GM19193 (cell line): Measurements from ENCODE around the gene CMPK2.

Experiments
- POLR2A ChIP-seq: IDR thresholded peaks from 4 replicates; pipeline ENCODE4 v1.6.1; 2011; ENCODE audit not compliant: insufficient read depth, insufficient read length; ENCODE audit errors: extremely low read depth

The CMPK2 gene, protein sequence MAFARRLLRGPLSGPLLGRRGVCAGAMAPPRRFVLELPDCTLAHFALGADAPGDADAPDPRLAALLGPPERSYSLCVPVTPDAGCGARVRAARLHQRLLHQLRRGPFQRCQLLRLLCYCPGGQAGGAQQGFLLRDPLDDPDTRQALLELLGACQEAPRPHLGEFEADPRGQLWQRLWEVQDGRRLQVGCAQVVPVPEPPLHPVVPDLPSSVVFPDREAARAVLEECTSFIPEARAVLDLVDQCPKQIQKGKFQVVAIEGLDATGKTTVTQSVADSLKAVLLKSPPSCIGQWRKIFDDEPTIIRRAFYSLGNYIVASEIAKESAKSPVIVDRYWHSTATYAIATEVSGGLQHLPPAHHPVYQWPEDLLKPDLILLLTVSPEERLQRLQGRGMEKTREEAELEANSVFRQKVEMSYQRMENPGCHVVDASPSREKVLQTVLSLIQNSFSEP

DNA sequence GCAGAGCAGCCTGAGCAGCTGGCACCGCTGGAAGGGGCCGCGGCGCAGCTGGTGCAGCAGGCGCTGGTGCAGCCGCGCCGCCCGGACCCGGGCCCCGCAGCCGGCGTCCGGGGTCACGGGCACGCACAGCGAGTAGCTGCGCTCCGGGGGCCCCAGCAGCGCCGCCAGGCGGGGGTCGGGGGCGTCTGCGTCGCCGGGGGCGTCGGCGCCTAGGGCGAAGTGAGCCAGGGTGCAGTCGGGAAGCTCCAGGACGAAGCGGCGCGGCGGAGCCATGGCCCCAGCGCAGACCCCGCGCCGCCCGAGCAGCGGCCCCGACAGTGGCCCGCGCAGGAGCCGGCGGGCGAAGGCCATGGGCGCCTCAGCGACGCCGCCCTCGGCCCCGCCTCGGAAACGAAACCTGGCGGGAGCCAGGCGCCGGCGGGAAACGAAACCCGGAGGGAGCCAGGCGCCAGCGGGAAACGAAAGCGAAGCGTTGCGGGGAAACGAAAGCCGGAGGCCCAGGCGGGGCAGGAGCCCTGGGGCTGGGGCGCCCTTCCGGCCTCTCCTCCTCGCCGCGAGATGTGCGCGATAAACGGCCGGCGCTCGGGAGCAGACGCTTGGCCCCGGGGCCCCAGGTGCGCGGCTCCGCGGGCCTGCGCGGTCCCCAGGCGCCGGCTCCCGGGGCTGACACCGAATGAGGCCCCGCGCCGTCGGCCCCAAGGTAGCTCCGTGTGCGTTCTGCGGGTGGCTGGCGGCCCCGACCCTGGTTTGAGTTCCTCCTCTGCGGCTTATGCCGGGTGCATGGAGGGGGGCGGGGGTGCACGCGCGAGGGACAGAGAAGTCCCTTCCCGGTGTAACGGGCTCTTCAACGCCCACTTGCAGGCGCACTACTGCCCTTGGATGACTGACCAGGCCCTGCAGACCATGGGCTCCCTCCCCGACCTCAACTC is at the start of gene CMPK2:
Gene CMPK2, minus strand, starts transcription at position 562 of the 929 bp plus-strand sequence. Its CDS starts 211 bp downstream, at position 351.
- TF ChIP-seq POLR2A: peak; percentile 90

DNA sequence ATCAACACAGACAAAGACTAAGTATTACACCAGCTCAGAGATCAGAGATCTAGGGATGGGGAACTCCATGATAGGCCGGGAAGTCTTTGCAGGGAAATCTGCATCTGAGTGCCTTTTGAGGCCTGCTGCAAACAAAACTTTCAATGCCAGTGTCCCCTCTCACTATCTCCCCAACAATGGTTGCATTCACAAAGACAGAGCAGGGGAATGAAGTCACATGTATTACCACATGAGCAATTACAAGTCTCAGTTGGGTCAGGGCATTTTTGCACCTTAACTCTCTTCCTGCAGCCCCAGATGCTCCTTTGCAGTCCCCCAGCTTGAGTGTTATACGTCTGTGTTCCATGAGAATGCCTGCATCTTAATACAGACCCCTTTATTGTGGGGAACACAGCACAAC is 49.7 kb upstream of the CMPK2 start:
- no peak for TF ChIP-seq POLR2A

DNA sequence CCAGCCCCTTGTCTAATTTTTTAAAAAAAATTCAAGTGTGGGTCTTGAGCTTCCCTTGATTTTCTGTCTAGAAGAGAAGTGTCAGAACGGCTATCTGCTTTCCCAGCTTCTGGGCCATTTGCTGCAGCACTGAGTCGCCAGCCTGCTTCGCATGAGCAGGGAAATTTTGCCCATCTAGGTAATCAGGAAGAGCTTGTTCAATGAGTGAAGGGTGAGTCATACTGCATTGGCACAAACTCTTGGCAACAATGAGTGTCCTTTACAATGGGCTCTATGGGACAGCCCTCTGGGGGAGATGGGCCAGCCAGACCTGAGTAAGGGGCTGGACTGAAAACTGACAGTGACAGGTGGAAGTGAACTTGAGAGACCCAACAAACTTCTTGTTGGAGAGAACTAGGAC is 49.1 kb upstream of the CMPK2 start:
- no peak for TF ChIP-seq POLR2A

DNA sequence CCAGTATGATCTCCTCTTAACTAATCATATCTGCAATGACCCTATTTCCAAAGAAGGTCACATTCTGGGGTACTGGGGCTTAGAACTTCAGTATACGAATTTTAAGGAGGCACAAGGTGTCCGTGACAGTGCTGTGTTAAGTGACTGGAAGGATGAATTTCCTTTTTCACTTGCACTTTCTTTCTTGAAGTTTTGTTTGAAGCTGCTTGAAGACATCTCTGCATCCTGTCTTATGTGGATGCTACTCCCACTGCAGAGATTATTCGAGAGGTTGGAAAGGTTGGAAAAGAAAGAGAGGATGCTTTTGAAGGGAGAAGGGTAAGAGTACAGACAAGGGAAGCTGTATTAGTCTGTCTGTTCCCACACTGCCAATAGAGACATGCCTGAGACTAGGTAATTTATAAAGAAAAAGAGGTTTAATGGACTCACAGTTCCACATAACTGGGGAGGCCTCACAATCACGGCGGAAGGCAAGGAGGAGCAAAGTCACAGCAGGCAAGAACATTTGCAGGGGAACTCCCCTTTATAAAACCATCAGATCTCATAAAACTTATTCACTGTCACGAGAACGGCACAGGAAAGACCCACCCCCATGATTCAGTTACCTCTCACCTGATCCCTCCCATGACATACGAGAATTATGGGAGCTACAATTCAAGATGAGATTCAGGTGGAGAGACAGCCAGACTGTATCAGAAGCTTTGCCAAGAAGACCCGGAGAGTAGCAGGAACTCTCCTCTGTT is 47.9 kb upstream of the CMPK2 start:
- TF ChIP-seq POLR2A: no peak

DNA sequence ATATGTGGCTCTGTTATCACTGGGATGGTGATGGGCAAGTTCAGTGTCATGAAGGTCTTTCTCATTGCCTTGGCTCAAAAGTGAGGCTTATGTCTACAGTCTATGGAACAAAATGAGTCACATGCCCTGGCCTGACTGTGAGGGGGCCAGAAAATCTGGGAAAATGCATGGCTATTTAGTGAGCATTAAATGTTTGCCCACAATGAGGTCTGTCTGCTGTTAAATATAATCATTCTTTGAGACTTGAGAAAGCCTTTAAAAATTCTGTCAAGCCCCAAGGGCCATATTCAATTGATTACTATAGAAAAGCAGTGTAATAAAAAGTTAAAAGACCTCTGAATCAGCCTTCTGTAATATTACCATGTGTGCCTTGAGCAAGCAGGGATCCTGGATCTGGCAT is 46.0 kb upstream of the CMPK2 start:
- TF ChIP-seq POLR2A: no peak

DNA sequence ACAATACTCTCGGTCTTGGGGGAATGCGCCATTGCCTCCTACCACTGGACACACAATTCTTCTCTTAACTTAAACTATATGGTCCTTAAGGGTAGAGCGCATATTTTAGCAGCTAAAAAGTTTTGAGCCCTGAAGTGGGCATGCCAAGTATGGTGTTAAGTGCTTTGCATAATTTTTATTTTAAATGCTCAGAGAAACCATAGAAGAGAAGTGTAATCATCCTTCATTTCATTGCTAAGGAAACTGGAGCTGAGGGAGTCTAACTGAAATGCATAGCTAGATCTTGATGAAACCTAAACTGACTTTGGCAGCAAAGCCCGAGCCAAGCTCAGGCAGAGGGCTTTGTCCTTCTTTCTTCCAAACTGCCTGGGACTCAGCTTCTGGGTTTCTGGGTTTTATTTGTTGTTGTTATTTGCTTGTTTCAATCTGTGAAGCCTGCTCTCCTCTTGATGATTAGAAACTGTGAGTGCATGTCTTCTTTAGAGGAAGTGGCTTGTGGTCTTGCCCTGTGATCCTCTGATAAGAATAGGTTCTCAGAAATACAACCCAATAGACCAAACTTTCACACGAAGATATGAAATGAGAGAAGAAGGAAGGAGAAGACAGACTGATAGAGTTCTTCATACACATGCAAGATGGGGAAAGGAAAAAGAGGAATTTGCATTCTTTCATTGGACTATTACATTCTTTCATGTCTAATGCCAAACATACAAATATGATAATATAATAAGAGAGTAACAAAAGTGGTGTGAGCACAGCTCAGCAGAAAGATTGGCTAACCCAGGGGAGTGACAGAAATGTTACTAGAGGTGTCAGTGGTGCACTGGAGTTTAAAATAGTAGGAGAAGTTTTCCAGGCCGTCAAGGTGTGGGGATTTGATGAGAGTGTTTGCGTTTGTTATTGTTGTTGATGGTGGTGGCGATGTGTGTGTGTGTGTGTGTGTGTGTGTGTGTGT is 44.0 kb upstream of the CMPK2 start:
- no peak for TF ChIP-seq POLR2A

DNA sequence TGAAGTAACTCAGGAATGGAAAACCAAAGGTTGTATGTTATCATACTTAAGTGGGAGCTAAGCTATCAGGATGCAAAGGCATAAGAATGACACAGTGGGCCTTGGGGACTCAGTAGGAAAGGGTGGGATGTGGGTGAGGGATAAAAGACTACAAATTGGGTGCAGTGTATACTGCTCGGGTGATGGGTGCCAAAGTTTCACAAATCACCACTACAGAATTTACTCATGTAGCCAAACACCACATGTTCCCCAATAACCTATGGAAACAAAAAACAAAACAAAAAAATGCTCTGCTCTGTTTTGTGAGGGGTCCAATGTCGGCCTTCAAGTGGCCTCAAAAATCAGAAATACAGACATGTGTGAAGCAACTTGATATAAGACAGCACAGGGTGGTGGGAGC is 42.6 kb upstream of the CMPK2 start:
- no peak for TF ChIP-seq POLR2A

DNA sequence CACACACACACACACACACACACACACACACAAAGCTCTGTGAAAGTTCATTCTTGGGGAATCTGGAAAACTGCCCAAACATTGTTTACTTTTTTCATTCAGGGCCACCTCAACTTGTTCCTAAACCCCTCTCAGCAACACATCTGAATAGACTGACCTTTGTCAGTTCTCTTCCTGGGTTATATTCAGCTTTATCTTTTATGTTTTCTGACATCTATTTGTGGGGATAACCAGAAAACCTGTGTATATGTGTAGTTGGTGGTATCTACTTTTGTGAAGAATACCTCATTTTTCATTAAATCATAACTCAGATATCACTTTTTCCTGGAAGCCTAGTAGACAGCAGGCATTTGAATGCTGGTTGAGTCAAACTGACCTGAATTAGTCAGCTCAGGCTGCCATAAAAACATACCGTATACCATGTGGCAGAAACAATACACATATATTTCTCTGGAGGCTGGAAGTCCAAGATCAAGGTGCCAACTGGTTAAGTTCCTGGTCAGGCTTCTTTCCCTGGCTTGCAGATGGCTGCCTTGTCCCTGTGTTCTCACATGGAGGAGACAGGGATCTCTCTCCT is 40.5 kb upstream of the CMPK2 start:
- no peak for TF ChIP-seq POLR2A

DNA sequence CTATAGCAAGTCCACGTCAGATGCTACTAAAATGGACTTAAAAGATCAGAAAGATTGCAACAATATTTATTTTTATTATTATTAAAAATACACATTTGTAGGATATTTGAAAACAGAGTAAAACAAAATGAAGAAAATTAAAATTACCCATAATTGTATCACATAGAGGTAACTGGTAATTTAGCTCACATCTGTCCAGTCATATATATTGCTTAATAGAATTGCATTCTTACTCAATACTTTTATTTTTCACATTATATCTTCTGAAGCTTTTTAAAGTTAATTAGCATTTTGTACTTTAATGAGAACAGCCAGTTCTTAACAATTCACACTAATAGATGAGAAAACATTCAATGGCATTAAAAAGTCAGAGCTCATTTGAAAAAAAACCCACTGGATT is 40.0 kb upstream of the CMPK2 start:
- no peak for TF ChIP-seq POLR2A

DNA sequence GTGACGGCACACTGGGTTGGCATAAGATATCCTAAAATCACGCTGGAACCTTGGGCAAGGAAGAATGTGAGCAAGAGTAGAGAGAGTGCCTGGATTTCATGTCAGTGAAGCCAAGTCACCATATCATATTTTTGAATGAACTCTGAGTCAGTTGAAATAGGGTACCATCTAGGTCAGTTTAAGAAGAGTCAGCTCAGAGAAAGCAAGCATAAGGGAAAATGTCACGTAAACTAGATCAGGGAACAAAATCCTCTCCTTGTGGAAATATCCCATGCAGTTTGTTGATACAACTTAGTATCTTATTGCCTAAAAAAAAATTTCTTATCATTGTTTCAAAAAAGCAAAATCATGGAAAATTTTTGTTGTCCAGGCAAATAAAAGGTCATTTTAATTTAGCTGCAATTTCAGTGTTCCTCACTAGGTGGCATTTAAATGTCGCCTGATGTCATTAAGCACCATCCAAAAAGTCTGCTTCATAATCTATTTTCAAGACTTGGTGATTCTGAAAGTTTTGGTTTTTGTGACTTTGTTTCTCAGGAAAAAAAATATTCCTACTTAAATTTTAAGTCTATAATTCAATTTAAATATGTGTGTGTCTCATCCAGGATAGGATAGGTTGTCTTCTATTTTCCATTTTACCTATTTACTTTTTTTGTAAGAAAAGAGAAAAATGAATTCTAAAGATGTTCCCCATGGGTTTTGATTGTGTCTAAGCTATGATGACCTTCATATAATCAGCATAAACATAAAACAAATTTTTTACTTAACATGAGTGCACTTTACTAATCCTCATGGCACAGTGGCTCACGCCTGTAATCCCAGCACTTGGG is 31.4 kb upstream of the CMPK2 start:
- no peak for TF ChIP-seq POLR2A

DNA sequence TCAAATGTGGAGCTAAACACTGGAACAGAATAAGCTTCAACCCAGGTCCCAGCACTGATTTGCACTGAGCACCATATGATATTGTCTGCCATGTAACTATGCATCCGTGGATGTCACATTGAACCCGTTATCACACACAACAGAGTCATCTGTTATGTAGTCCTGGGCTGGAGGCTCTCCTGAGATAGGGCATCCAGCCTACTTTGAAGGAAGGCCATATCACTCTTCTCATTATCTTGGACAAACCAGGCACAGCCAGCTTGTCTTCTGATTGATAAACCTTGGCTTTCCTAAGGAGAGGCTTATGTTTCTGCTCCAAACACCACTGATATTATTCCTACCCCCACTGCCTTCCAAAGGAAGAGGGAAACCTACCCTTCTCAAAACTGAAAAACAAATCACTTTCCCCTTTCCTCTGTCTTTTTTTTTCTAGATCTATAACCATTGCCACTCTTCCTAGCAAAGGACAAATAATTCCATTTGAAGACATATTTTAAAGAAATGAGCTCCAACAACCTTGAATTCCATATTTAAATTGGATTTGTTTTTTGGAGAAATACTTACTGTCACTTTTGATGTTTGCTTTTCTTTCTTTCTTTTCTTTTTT is 28.3 kb upstream of the CMPK2 start:
- TF ChIP-seq POLR2A: no peak

DNA sequence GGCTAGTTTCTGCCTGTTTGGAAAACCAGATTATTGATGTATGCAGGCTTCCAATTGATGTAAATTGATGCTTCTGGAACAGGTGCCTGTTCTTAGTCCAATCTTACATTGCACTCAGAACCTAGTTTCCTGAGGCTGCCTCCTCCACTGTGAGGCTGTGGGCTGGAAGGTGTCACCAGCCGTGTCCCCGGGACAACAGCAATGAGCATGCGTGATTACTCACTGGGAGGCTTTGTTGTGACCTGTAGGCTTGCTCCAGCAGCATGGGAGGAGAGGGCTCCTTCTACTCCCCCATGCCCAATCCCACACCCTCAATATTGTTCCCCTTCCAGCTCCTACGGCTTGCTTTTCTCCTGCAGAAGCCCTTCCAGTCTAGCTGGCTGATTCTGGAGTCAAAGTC is 23.0 kb upstream of the CMPK2 start:
- no peak for TF ChIP-seq POLR2A
